T-helper 17 cell (primary cell): ENCODE data around the gene SEL1L2. TPM values are rescaled to one million over a fixed set of nuclear protein-coding genes. Genes with fewer than 3 reads are reported as not detected.
"Not testable (repeated sequence)": the region's sequence is repeated elsewhere in the genome, so short reads cannot be mapped to it uniquely, and the experiment has no call there.

Experiments
- ATAC-seq: fragments of 150-1000 bp; cut with Tn5 transposase; 2 replicates; pipeline ENCODE4 v1.10.0; 2021; ENCODE audit warnings: mild to moderate bottlenecking, moderate library complexity
- DNase-seq, 3 donors: peaks; one replicate each; pipeline versions ENCODE4 v3.0.0 to v3.0.0-alpha.2; 2020 to 2021
- H3K9me3 ChIP-seq: one replicate; pipeline ENCODE4 v1.7.0; 2013; ENCODE audit warnings: low read length, mild to moderate bottlenecking; ENCODE audit not compliant: control insufficient read depth, poor library complexity, severe bottlenecking
- H3K27ac Mint-ChIP-seq: one replicate; pipeline ENCODE4 v1.8.0; 2022; ENCODE audit warnings: mild to moderate bottlenecking, moderate library complexity, mixed read lengths
- H3K27me3 Mint-ChIP-seq: one replicate; pipeline ENCODE4 v1.8.0; 2022; ENCODE audit warnings: mixed read lengths
- H3K36me3 Mint-ChIP-seq: one replicate; pipeline ENCODE4 v1.8.0; 2022; ENCODE audit warnings: low read depth, mixed read lengths
- H3K4me1 Mint-ChIP-seq: one replicate; pipeline ENCODE4 v1.8.0; 2022; ENCODE audit warnings: mild to moderate bottlenecking, mixed read lengths
- H3K4me3 Mint-ChIP-seq: one replicate; pipeline ENCODE4 v1.8.0; 2022; ENCODE audit warnings: mild to moderate bottlenecking, moderate library complexity, mixed read lengths
- total RNA-seq, 4 donors: library from RNA in 2 of 4; stranded (reverse) in 2 of 4; gene quantifications; one replicate each; pipeline ENCODE4 v1.2.3 and lab custom pipeline; 2022 to 2026

The SEL1L2 gene
- total RNA-seq (not detected), total RNA-seq (lab: John Stamatoyannopoulos, UW) (0 reads per million in 2 donors)

GRCh38 chr20:13990465-13990864, at the start of gene SEL1L2:
SEL1L2 (minus strand) TSS chr20:13990614; CDS start chr20:13990534, 80 bp downstream.
- no peak for ATAC-seq

GRCh38 chr20:14036567-14036966, 46.2 kb upstream of the SEL1L2 start:
- H3K36me3 Mint-ChIP-seq = no peaks in the 10 kb centered on the region

More at GRCh38 chr20:13990465-13990864, at the start of gene SEL1L2:
- no peak within 1 kb of the TSS for H3K4me3 Mint-ChIP-seq
- no peaks in the 10 kb centered on the region for H3K4me1 Mint-ChIP-seq
- no peaks in the 10 kb centered on the region for H3K27me3 Mint-ChIP-seq
- H3K9me3 ChIP-seq = no peaks in the 10 kb centered on the region
- no peaks in the 10 kb centered on the region for H3K36me3 Mint-ChIP-seq
- no peak for DNase-seq
- H3K27ac Mint-ChIP-seq = no peak within 1 kb of the TSS

DNA sequence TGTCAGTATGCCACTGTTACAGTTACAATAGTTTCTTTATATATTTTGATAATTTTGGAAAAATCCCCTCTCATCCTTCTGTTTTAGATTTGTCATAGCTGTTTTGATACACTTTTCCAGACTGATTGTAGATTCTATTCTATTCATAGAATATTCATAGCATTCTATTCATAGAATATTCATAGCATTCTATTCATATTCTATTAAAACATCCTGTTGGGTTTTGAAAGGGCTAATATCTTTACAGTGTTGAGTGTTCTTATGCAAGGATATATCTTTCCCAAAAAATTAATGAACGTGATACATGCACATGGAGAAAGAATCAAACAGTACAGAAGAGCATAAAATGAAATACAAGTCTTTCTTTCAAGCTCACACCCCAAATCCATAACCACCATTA, 42.9 kb upstream of the SEL1L2 start:
- no peaks in the 10 kb centered on the region for H3K36me3 Mint-ChIP-seq
- H3K4me1 Mint-ChIP-seq = no peaks in the 10 kb centered on the region
- H3K27ac Mint-ChIP-seq = no peak overlapping the region
- no peaks in the 10 kb centered on the region for H3K27me3 Mint-ChIP-seq
- no peak for DNase-seq
- H3K9me3 ChIP-seq = peaks cover 2% of the 10 kb centered on the region
- no peak for ATAC-seq
- H3K4me3 Mint-ChIP-seq = no peak overlapping the region

More at GRCh38 chr20:14036567-14036966, 46.2 kb upstream of the SEL1L2 start:
- H3K27me3 Mint-ChIP-seq = no peaks in the 10 kb centered on the region
- DNase-seq (no peak), ATAC-seq (no peak)
- H3K4me3 Mint-ChIP-seq = no peak overlapping the region
- no peaks in the 10 kb centered on the region for H3K4me1 Mint-ChIP-seq
- no peak overlapping the region for H3K27ac Mint-ChIP-seq
- peaks cover 2% of the 10 kb centered on the region for H3K9me3 ChIP-seq

- DNase-seq = no peak
- H3K4me3 Mint-ChIP-seq = no peak overlapping the region
- ATAC-seq = no peak
Measured at GRCh38 chr20:14030991-14031390, 40.6 kb upstream of the SEL1L2 start.

GRCh38 chr20:14012671-14013070, 22.3 kb upstream of the SEL1L2 start:
- H3K9me3 ChIP-seq = no peaks in the 10 kb centered on the region
- DNase-seq = no peak
- Mint-ChIP-seq H3K27me3 (no peaks in the 10 kb centered on the region), H3K4me3 (no peak overlapping the region), H3K4me1 (no peaks in the 10 kb centered on the region), H3K27ac (no peak overlapping the region), H3K36me3 (no peaks in the 10 kb centered on the region)
- ATAC-seq = no peak

More at GRCh38 chr20:14030991-14031390, 40.6 kb upstream of the SEL1L2 start:
- no peaks in the 10 kb centered on the region for H3K27me3 Mint-ChIP-seq
- H3K36me3 Mint-ChIP-seq = no peaks in the 10 kb centered on the region
- no peak overlapping the region for H3K27ac Mint-ChIP-seq
- H3K9me3 ChIP-seq = peaks cover 2% of the 10 kb centered on the region
- no peaks in the 10 kb centered on the region for H3K4me1 Mint-ChIP-seq

- H3K4me1 Mint-ChIP-seq = no peaks in the 10 kb centered on the region
- DNase-seq (no peak), ATAC-seq (no peak)
- no peak overlapping the region for H3K27ac Mint-ChIP-seq
- H3K36me3 Mint-ChIP-seq = no peaks in the 10 kb centered on the region
- H3K9me3 ChIP-seq = no peaks in the 10 kb centered on the region
- H3K4me3 Mint-ChIP-seq = no peak overlapping the region
- no peaks in the 10 kb centered on the region for H3K27me3 Mint-ChIP-seq
Measured at GRCh38 chr20:14009208-14009607, 18.8 kb upstream of the SEL1L2 start.

- H3K4me1 Mint-ChIP-seq = no peaks in the 10 kb centered on the region
- no peaks in the 10 kb centered on the region for H3K27me3 Mint-ChIP-seq
- no peak overlapping the region for H3K27ac Mint-ChIP-seq
- no peaks in the 10 kb centered on the region for H3K9me3 ChIP-seq
- no peaks in the 10 kb centered on the region for H3K36me3 Mint-ChIP-seq
- H3K4me3 Mint-ChIP-seq = no peak overlapping the region
- ATAC-seq (no peak), DNase-seq (no peak)
Measured at GRCh38 chr20:14005996-14006395, 15.6 kb upstream of the SEL1L2 start.

GRCh38 chr20:14000917-14001316, 10.5 kb upstream of the SEL1L2 start:
- DNase-seq (no peak), ATAC-seq (no peak)

DNA sequence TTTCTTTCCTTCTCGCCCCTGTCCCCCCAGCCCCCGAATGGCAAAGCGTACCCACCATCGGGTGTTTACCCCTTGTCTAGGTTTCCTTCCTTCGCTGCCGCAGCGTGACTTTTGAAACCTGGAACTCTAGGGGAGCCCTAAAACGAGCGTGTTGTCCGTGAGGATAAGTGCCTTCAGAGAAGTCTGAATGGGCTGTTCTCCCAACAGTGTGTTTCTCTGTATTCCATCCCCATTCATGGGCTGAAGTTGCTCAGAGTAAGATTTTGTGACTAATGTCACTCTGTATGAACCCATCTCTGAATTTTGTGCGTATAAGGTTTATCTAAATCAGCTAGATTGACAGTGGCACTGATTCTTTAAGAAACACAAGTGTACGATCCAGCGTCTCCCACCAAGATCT, 5.9 kb upstream of the SEL1L2 start:
- peaks cover 8% of the 10 kb centered on the region for H3K27me3 Mint-ChIP-seq
- no peaks in the 10 kb centered on the region for H3K4me1 Mint-ChIP-seq
- no peak overlapping the region for H3K27ac Mint-ChIP-seq
- no peak for ATAC-seq
- no peaks in the 10 kb centered on the region for H3K9me3 ChIP-seq
- H3K4me3 Mint-ChIP-seq = peak overlapping the region; percentile 51
- DNase-seq = no peak
- H3K36me3 Mint-ChIP-seq = no peaks in the 10 kb centered on the region

More at GRCh38 chr20:14000917-14001316, 10.5 kb upstream of the SEL1L2 start:
- no peak overlapping the region for H3K4me3 Mint-ChIP-seq
- peaks cover 8% of the 10 kb centered on the region for H3K27me3 Mint-ChIP-seq
- H3K27ac Mint-ChIP-seq = no peak overlapping the region
- H3K4me1 Mint-ChIP-seq = no peaks in the 10 kb centered on the region
- no peaks in the 10 kb centered on the region for H3K9me3 ChIP-seq
- no peaks in the 10 kb centered on the region for H3K36me3 Mint-ChIP-seq

DNA sequence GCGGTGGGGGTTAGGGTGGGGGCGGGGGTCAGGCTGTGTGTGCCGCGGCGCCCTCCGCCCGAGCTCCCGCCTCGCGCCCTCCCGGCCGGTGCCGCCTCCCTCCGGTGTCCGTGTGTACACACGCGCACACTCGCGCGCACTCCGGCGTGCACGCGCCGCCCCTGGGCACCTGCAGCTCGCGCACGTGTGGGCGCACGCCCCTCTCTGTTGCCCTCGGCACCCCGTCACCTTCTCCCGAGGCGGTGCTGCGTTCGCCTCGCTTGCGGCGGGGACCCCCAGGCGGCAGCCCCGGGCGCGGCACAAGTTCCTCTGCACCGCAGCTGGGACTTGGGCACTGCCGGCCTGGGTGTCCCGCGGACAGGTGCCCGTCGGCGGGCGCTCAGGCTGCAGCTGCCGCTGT, 5.4 kb upstream of the SEL1L2 start:
- Mint-ChIP-seq H3K36me3 (no peaks in the 10 kb centered on the region), H3K4me1 (no peaks in the 10 kb centered on the region), H3K27ac (no peak overlapping the region), H3K4me3 (no peak overlapping the region), H3K27me3 (peaks cover 8% of the 10 kb centered on the region)
- no peaks in the 10 kb centered on the region for H3K9me3 ChIP-seq
- no peak for ATAC-seq
- DNase-seq = no peak

DNA sequence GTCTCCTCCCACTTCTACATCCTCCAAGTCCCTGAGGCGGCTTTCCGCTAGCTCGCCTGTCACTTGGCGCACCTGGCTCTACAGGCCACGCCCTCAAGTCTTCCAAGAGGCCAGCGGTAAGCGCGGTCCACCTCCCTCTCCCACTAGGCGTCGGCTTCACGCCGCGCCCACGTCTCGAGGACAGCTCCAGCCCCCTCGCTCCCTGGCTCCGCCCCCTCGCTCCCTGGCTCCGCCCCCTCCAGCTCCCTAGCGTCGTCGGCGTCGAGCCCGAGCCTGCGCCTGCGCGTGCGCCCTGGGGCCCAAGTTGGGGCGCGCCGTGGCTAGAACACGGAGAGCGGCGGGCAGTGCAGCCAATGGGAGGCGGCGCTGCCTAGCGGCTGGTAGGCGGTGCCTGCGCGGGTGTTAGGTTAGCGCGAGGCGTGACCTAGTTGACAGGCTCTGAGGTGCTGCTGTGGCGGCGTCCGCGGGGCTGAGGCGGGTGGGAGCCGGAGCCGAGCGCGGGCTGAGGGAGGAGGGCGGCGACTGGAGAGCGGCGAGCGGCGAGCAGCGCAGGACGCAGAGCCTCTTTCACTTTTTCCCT, 4.8 kb upstream of the SEL1L2 start, which contains the start of gene MACROD2:
MACROD2 (plus strand) TSS at position 431 of the 580 bp plus-strand sequence.
- Mint-ChIP-seq H3K27ac (no peak within 1 kb of the TSS), H3K27me3 (peaks cover 8% of the 10 kb centered on the region), H3K4me3 (peak within 1 kb of the TSS; percentile 51), H3K4me1 (no peaks in the 10 kb centered on the region), H3K36me3 (no peaks in the 10 kb centered on the region)
- DNase-seq = no peak
- peak; percentile 50 for ATAC-seq
- H3K9me3 ChIP-seq = no peaks in the 10 kb centered on the region

DNA sequence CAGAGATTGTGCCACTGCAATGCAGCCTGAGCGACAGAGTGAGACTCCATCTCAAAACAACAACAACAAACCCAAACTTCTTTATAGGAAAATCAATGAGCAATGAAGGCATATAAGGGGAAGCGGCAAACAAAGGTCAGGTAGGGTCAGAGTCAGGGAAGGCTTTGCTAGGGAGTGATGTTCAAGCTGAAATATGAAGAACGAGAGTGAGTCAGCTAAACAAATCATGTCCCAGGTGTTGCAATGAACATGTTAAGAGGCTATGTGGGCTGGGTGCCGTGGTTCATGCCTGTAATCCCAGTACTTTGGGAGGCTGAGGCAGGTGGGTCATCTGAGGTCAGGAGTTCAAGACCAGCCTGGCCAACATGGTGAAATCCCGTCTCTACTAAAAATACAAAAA, 1.5 kb upstream of the SEL1L2 start:
- H3K9me3 ChIP-seq, H3K27ac Mint-ChIP-seq, H3K27me3 Mint-ChIP-seq, DNase-seq, H3K36me3 Mint-ChIP-seq, H3K4me3 Mint-ChIP-seq, ATAC-seq, H3K4me1 Mint-ChIP-seq: not testable (repeated sequence)

DNA sequence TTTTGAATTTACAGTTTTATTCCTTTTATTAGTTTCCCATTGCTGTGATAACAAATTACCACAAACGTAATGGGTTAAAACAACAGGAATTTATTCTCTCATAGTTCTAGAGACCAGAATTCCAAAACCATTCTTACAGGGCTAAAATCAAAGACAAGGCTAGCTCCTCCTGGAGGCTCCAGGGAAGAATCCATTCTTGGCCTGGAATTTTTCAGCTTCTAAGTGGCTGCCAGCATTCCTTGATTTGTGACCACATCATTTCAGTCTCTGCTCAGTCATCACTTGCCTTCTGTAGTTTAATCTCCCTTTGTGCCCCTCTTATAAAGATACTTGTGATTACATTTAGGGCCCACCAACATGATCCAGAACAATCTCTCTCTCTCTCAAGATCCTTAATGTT, 897 bp upstream of the SEL1L2 start:
- DNase-seq (no peak), ATAC-seq (no peak)
- no peak overlapping the region for H3K4me3 Mint-ChIP-seq
- no peak overlapping the region for H3K27ac Mint-ChIP-seq
- H3K36me3 Mint-ChIP-seq = no peaks in the 10 kb centered on the region
- H3K27me3 Mint-ChIP-seq = peaks cover 2% of the 10 kb centered on the region
- no peaks in the 10 kb centered on the region for H3K4me1 Mint-ChIP-seq
- no peaks in the 10 kb centered on the region for H3K9me3 ChIP-seq

DNA sequence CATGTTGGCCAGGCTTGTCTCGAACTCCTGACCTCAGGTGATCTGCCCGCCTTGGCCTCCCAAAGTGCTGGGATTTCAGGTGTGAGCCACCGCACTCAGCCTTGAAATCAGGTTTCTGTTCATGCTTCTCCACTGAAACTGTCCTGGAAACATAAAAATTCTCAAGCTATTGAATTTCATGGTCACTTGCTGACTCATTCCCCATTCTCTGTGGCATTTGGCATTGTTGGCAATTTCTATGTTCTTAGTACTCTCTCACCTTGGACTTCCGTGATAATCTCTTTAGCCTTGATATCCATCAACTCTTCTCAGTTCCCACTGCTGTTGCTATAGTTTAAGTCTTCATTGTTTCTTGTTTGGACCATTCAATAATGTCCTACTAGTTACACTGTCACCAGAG, 6.2 kb downstream of the SEL1L2 start:
- Mint-ChIP-seq H3K27me3 (no peaks in the 10 kb centered on the region), H3K4me1 (no peaks in the 10 kb centered on the region), H3K27ac (no peak overlapping the region), H3K36me3 (no peaks in the 10 kb centered on the region), H3K4me3 (no peak overlapping the region)
- no peaks in the 10 kb centered on the region for H3K9me3 ChIP-seq
- ATAC-seq (no peak), DNase-seq (no peak)
